NCI-H2081 (cell line): ENCODE data around the gene RXRA.

Source experiments
- DNase-seq, 2 experiments: peaks; one replicate each; lab custom pipeline; 2025; lab: John Stamatoyannopoulos, UW

Gene RXRA

GRCh38 chr9:134325813-134326723, at the start of gene RXRA:
TSS of gene RXRA (plus strand) at chr9:134326455. CDS start at chr9:134326632, 177 bp downstream.
- peak in 1 of 2 experiments; percentile 3 for DNase-seq

DNA sequence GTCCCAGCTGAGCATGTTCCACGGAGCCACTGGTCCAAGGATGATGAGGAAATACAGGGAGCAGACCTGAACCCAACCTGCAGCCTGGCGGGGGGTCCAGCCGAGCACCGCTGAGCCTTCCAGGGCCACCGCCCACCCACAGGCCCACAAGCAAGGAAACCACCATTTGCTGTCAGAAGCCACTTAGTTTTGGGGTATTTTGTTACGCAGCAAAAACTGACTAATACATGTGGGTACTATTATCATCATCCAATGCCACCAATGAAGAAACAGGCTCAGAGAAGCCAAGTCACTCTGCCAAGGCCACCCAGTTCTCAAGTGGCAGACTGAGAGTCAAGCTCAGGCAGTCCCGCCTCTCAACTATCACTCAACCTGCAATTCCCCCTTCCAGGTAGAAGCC, 48.0 kb upstream of the RXRA start:
- DNase-seq, result no peak

GRCh38 chr9:134278974-134279640, 47.1 kb upstream of the RXRA start:
- no peak for DNase-seq

GRCh38 chr9:134282138-134282650, 44.1 kb upstream of the RXRA start:
- DNase-seq, result no peak

GRCh38 chr9:134283111-134283515, 43.1 kb upstream of the RXRA start:
- no peak for DNase-seq

DNA sequence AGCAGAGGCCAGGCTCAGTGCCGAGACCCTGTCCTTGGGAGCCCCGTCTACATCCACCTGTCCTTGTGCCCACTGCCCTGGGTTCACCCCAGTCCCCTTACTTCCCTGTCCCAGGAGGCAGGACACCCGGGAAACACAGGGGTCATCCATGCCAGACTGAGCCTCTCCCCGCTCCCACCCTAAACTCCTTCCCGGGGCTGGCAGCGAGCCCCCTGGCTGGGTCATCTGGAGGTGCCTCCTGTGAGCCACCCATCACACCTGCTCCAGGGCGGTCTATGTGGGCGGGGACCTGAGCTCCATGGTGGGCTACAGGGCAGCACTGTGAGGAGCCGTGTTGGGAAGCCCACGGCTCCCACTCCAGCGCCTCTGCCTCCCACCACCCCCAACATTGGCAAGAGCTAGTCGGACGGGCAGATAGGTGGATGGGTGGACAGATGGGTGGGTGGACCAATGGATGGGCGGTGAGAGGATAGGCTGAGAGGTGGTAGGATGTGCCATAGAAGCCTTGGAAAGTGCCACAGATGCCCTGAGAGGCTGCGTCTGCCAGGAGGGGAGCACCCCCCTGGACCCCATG, 42.5 kb upstream of the RXRA start:
- no peak for DNase-seq

GRCh38 chr9:134284273-134284672, 42.0 kb upstream of the RXRA start:
- DNase-seq, result no peak

DNA sequence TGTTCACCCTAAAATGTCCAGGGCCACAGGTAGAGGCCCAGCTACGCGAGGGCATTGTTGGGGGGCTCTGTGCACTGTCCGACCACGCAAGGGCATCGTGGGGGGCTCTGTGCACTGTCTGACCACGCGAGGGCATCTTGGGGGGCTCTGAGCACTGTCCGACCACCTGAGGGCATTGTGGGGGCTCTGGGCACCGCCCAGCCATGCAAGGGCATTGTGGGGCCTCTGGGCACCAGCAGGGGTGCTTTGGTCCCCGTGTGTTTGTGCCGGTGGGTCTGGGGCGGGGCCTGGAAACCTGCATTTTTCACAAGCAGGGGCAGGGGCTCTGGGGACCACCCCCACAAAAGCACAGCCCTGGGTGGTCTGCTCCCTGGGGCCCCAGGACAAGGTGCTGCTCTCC, 41.5 kb upstream of the RXRA start:
- no peak for DNase-seq

DNA sequence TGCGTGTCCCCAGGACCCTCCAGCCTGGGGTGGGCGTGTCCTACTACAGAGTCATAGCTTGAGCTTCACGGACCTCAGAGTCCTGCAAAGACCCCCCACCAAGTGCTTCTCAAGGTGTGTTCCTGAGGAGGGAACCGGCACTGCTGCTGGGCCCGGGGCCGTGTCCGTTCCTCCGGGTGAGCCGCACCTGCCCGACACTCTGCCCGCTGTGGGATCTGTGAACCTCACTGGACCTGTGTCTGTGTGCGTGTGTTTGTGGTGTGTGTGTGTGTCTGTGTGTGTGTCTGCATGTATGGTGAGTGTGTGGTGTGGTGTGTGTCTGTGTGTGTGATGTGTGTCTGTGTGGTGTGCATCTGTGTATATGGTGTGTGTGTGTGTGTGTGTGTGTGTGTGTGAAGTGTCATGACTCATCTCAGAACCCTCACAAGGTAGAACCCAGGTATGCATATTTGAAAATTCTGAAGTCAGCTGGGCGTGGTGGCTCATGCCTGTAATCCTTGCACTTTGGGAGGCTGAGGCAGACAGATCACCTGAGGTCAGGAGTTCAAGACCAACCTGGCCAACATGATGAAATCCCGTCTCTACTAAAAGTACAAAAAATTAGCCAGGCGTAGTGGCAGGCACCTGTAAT, 40.9 kb upstream of the RXRA start:
- no peak for DNase-seq

- no peak for DNase-seq
Observed at GRCh38 chr9:134286471-134287245, 39.6 kb upstream of the RXRA start.

DNA sequence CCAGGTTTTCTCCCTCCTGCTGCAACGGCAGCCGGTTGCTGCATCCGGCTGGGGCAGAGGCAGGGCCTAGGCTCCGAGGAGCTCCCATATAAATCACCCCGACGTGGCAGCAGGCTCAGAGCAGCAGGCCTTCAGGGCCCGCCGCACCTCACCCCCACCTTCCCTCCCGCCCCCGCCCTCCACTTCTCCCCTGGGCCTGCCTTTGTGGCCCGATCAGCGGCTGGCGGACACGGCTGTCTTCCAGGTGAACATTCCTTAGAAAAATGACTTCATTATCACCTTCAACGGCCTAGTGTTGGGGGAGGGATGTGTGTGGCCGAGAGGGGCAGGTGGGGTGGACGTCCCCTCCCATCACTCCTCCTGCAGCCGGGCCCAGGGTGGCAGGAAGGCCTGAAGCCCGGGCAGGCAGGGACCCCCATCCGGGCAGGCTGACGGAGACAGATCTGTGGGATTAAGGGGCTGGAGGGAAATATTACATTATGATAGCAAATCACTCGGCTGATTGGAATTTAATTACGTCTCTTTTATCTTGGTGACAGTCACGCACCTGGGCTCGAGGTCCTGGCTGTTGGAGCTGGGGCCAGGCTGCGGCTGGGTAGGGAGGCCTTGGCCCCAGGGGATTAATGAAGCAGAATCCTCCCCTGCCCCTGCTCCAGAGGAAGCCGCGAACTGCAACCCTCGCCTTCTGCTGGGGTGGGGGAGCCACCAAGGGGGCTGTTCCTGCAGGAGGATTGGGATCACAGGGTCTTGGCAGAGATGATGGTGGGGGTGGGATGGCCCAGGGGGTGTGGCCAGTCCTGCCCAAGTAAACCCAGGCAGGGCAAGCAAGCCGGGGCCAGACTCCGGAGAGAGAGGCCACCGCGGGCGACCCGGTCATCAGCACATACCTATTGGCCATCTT, 38.4 kb upstream of the RXRA start:
- DNase-seq, result no peak

GRCh38 chr9:134288746-134289145, 37.5 kb upstream of the RXRA start:
- no peak for DNase-seq

DNA sequence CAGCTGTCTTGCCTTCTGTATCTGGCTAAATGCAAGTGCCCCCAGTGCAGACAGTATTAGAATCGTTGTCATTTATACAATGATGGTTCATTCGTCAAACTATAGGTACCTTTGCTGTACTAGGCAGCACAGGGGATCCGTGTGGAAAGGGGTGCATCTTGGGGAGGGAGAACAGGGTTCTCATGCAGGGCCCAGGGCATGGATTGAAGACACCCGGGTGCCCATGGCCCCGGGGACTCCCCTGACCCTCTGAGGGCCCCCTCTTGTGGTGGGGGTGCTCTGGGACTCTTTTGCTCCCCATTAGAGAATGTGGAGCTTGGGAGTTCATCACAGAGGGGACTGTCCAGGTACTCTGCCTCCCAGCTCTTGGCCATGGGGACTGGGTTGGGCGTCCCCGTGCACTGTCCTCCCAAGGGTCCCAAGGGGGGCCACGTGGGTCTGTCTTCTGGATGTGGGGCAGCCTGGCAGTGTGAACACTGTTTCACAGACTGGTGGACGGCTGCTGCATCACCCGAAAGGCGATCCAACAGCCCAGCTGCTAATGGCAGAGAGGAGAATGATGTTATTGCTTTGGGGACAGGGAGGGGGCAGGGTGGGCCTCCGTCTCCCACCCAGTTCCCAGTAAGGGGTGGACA, 36.9 kb upstream of the RXRA start:
- DNase-seq, result no peak

DNA sequence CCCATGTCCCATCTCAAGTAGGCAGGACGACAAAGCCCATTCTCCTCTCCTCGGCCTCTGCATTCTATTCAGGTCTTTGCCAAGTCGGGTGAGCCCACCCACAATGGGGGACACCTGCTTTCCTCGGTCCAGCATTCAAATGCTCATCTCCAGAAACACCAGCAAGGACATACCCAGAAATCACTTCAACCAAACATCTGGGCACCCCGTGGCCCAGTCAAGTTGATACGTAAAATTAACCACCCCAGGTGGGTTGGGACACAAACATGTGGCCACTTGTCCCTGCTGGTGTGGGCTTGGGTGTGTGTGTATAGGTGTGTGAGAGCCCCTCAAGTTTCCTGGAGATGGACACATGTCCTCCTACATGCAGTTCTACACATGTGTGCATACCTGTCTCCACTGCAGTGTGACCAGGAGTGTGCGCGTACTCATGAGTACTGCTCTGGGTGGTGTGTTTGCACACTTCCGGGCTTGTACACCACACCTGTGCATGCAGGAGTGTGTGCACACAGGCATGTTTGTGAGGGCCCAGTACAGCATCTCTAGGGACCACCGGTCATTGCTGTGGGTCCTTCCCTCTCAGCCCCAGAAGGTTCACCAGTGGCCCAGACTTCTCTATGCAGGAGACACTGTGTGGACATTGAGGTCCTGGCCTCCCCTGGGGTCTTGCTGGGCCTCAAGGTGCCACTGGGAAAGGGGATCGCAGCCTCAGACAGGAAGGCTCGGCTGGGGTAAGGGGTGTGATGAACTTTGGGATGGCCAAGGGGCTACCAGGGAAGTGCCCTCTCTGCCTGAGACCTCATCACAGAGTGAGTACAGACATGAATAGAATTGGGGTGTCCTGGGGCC, 35.4 kb upstream of the RXRA start:
- no peak for DNase-seq

DNA sequence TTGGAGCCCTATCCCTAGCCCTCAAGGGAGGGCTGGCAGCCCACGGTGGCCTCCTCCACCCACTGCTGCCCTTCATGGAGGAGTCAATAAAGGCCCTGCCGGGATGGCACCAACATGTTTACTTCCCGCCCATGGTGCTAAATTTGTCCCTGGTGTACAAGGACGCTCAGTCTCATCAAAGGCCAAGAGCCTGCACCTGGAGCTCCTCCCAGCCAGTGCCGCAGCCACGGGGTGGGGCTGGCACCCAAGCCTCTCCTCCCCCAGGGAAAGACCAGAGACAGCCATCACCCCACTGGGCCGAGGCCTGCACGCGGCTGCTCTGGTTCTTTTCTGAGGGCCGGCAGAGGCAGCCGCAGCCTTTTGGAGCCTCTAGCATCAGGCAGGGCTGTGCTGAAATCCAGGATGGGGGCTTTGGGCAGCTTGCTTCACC, 34.8 kb upstream of the RXRA start:
- no peak for DNase-seq

GRCh38 chr9:134291961-134292871, 34.0 kb upstream of the RXRA start:
- DNase-seq, result no peak

DNA sequence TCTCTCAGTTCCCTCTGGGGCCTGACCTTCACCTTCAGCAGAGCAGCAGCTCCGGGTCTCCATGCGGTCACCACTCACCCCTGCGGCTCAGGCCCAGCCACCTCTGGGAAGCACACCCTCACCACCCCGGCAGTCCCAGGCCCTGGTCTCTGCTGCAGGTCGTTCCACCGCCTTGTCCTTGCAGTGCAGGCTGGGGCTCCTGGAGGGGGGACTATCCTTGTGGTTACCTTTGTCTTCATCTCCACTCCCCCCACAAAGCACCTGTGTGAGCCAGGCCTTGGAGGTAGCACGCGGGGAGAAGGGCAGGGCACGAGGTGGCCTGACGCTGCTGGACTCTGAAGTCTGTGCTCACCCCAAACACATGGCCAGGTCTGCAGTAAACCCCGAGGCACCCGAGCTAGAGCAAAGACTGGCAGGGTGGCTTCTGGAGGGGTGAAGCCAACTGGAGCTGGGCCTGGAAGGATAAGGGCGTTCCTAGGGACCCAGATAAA, 33.2 kb upstream of the RXRA start:
- no peak for DNase-seq
